Activated T-cell treated with anti-CD3 and anti-CD28 coated beads, Interleukin-2, amount 50 U/mL, for 48 hours (primary cell): ENCODE measurements around the gene SEMA4B.
"Not testable (repeated sequence)": the region's sequence is repeated elsewhere in the genome, so short reads cannot be mapped to it uniquely, and the experiment has no call there.

Experiments
- DNase-seq, 2 experiments: peaks; one replicate each; pipeline ENCODE4 v3.0.0-alpha.2; 2020

The SEMA4B gene

DNA sequence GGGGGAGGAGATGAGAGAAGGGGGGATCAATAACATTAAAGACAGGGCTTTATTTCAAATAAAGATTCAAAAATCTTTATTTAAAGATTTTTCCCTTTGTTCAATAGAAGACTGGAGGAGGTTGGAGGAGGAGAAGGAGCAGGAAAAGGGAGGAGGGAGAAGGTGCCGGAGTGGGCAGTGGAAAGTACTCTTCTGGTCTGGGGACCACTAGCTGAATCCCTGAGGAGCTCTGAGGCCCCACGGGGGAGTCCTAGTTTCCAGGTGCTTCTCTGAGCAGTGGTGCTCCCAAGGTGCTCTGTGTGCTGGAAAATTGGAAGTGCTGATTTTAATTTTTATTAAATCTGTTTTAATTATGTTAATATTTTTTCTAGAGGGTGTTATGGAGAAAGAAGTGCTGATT is 19.4 kb upstream of the SEMA4B start:
- no peak for DNase-seq

GRCh38 chr15:90184119-90184785 is 16.9 kb upstream of the SEMA4B start:
- peak; percentile 50 to 56 for DNase-seq

- DNase-seq, result peak; percentile 62 to 69
These were observed 16.1 kb upstream of the SEMA4B start for GRCh38 chr15:90184786-90185704.

DNA sequence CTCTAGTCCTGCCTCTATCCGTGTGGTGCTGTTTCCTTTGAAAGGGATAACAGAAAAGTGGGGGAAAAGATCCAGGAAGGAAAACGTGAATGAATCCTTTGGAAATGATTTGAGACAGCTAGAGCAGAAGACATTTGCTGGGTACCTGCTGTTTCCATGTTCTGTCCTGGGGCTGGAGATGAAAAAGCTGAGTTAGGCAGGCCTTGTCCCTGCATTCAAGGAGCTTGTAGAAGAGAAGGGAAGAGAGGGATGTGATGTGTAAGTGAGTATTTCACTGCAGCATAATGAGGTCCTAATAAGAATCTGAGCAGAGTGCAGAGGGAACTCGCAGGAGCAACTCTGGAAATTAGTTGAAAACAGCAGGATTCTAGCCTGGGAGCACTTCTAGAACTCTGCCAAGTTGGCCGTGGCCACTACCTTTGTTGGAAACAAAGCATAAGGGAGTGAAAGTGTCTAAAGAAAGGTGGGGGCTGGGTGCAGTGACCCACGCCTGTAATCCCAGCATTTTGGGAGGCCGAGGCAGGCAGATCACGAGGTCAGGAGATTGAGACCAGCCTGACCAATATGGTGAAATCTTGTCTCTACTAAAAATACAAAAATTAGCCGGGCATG is 13.8 kb upstream of the SEMA4B start:
- DNase-seq, result no peak

GRCh38 chr15:90188065-90188464 is 13.1 kb upstream of the SEMA4B start:
- DNase-seq, result not testable (repeated sequence)

- no peak for DNase-seq
These were observed 12.0 kb upstream of the SEMA4B start for GRCh38 chr15:90188914-90189748.

DNA sequence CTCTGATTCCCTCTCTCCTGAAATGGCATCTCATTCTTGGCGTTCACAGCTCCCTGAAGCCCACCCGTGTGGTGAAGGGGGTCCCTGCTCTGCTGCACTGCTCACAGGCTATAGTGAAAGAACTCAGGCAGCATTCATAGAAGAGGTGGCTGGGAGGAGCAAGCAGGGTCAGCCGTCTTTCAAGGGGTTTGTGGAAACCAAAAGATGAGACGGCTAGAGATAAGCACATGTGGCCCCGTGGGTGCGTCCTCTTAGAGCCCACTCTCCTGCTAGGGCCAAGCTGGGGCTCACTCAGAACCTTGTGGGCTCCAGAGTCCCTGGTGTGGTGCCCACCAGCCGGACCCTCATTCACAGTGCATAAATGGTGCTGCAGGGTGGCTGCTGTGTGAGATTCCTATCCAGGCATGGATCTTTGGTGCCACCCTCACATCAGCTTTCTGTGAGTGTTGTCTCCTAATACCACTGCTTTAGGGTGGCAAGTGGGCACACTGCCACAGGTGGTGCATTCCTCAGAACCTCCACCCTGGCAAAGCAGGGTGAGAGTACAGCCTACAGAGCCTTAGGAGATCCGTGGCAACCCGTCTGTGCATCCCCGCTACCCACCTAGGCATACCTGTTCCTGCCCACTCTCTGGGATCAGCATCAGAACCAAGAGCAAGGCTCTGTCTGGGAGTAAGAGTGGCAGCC is 11.2 kb upstream of the SEMA4B start:
- no peak for DNase-seq

- no peak for DNase-seq
These were observed 10.4 kb upstream of the SEMA4B start for GRCh38 chr15:90190606-90191343.

GRCh38 chr15:90191344-90191687 is 9.8 kb upstream of the SEMA4B start:
- DNase-seq, result no peak

DNA sequence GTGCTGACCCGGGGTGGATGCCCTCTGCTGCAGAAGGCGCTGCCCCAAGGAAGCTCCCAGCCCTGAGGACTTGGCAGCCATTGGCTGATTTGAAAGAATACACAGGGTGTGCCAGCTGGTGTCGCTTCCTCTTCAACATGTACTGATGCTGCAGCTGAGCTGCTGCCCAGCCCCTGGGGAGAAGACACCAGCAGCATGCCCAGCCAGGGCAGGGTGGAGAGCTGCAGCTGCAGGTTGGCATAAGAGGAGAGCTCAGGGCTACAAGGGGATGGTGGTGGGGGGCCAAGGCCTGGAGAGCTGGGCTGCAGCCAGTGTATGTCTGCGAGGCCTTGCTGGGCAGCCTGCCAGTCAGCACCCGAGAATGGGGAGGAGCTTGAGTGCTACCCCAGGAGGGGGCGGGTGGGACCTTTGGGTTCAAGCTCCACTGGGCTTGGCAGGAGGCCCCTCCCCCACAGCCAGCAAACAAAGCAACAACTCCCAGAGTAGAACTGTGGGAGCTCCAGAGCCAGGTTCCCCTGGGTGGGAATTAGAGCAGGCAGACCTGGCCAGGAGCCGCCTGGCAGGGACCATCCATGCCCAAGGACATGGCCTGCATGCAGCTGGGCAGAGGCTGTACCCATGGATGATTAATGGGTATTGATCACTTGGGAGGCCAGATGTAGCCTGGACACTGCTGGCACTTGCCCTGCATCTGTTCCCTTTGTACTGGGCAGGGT is 9.2 kb upstream of the SEMA4B start:
- peak; percentile 40 to 43 for DNase-seq

GRCh38 chr15:90192961-90193786 is 8.0 kb upstream of the SEMA4B start:
- no peak for DNase-seq

GRCh38 chr15:90194655-90195054 is 6.5 kb upstream of the SEMA4B start:
- DNase-seq, result no peak

DNA sequence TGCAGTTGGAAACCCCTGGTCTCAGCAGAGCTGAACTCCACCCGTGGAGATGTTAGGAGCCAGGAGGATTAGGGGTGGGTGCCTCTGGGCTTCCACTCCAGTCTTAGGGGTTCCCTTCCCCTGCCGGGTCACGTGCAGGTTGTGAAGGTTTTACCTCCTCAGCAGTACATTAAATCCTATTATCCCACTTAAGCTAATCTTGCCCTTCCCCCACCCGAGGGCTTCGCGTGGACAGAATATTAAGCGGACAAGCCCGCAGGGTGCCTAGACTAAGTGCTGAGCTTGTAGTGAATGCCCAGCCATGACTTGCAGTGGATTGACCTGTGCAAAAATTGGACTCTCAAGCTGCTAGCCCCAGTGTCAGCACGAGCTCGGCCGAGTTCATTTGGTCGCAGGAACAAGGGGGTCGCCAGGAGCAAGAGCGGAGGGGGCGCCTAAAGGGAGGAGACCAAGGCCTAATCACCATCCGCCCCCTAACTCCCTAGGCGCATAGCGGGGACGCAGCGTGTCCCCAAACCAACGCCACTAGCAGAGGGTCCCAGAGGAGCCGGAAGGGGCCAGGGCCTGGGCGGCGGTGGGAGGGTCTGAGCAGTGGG is 498 bp upstream of the SEMA4B start:
- no peak for DNase-seq

- DNase-seq, result no peak
These were observed 830 bp downstream of the SEMA4B start for GRCh38 chr15:90201944-90202375.

DNA sequence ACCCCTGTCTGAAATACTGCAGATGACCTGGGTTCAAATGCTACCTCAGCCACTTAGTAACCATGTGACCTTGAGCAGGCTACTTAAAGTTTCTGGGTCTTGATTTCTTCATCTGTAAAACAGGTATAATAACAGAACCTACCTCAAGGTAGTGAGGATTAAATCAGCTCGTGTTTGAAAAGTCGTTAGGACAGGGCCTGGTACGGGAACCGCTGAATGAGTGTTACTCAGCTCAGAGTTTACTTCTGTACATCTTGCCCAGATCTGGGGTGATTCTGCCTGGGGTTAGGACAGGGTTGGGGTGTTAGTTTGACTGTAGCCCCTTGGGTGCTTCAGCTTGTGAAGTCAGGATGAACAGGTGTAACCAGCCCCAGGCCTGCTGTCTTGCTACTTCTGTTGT is 1.8 kb downstream of the SEMA4B start:
- no peak for DNase-seq

DNA sequence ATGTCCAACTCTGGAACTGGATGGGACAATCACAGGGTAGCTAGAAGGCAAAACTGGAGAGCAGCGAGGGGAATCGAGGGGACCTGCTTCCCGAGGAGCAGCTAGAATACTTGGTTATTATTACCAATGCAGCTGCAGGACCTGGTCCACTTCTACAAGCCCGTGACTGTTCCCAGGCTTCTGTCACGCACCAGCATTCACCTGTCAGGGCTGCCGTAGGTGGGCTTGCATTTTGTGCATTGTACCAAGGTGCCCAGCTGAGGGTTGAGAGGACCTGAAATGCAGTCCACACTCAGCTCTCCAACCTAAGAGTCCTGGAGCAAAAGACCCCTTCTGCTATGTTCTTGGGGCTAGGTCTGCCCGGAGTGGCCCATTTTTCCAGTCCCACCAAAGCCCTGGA is 2.3 kb downstream of the SEMA4B start:
- DNase-seq, result no peak

DNA sequence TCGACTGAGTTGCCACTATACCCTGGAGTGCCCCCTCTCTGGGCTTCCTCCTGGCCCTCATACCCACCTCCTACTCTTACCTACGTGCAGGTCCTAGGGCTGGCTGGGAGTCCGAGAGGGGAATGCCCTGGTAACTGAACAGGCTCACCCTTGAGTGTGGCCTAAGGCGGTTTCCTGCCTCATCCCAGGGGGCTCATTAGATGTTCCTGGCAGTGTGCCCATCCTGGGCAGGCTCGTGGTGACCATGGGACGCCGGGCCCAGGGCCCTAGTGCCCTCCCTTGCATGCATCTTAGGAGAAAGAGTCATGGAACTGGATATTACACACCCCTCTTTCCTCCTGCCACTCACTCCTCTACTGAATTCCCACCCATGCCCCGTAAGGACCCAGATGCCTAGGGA is 2.8 kb downstream of the SEMA4B start:
- DNase-seq, result no peak

- DNase-seq, result no peak
These were observed 4.1 kb downstream of the SEMA4B start for GRCh38 chr15:90205050-90205848.

- DNase-seq, result no peak
These were observed 4.8 kb downstream of the SEMA4B start for GRCh38 chr15:90205886-90206285.
